Measurements from ENCODE around the gene ALDH1B1. TPM values are rescaled to one million over a fixed set of nuclear protein-coding genes. Genes with fewer than 3 reads are reported as not detected.

Gene ALDH1B1
- total RNA-seq, 2 experiments from 2014 or later = 13.5 to 16.7 TPM

- DNase-seq (no peak), ATAC-seq (no peak)
- Mint-ChIP-seq H3K27me3 (peaks cover 16% of the 10 kb centered on the region), H3K4me3 (no peak overlapping the region), H3K27ac (no peak overlapping the region), H3K36me3 (no peaks in the 10 kb centered on the region), H3K9me3 (ENCODE audit: low read depth) (no peaks in the 10 kb centered on the region), H3K4me1 (no peaks in the 10 kb centered on the region)
- CTCF ChIA-PET = no interaction called here
These were observed 44.2 kb downstream of the ALDH1B1 start for GRCh38 chr9:38436708-38437107.

- no peak overlapping the region for H3K27ac Mint-ChIP-seq
- no peak overlapping the region for H3K4me3 Mint-ChIP-seq
- no peaks in the 10 kb centered on the region for H3K9me3 Mint-ChIP-seq (ENCODE audit: low read depth)
- no peaks in the 10 kb centered on the region for H3K4me1 Mint-ChIP-seq
- CTCF ChIA-PET = no interaction called here
- DNase-seq (no peak), ATAC-seq (no peak)
- peaks cover 16% of the 10 kb centered on the region for H3K27me3 Mint-ChIP-seq
- no peaks in the 10 kb centered on the region for H3K36me3 Mint-ChIP-seq
These were observed 44.8 kb downstream of the ALDH1B1 start for GRCh38 chr9:38437193-38437823.

GRCh38 chr9:38439291-38439915 lies 46.9 kb downstream of the ALDH1B1 start:
- Mint-ChIP-seq H3K4me1 (no peaks in the 10 kb centered on the region), H3K36me3 (no peaks in the 10 kb centered on the region), H3K9me3 (ENCODE audit: low read depth) (no peaks in the 10 kb centered on the region), H3K27ac (no peak overlapping the region), H3K4me3 (no peak overlapping the region), H3K27me3 (peaks cover 8% of the 10 kb centered on the region)
- ATAC-seq (no peak), DNase-seq (no peak)
- CTCF ChIA-PET = no interaction called here

GRCh38 chr9:38439916-38440301 lies 47.4 kb downstream of the ALDH1B1 start:
- H3K36me3 Mint-ChIP-seq = no peaks in the 10 kb centered on the region
- DNase-seq (no peak), ATAC-seq (no peak)
- H3K27ac Mint-ChIP-seq = no peak overlapping the region
- CTCF ChIA-PET = no interaction called here
- H3K4me3 Mint-ChIP-seq = no peak overlapping the region
- no peaks in the 10 kb centered on the region for H3K9me3 Mint-ChIP-seq (ENCODE audit: low read depth)
- H3K27me3 Mint-ChIP-seq = peaks cover 9% of the 10 kb centered on the region
- H3K4me1 Mint-ChIP-seq = no peaks in the 10 kb centered on the region

GRCh38 chr9:38440516-38440915 lies 48.0 kb downstream of the ALDH1B1 start:
- peaks cover 10% of the 10 kb centered on the region for H3K27me3 Mint-ChIP-seq
- H3K9me3 Mint-ChIP-seq (ENCODE audit: low read depth) = no peaks in the 10 kb centered on the region
- CTCF ChIA-PET = no interaction called here
- H3K27ac Mint-ChIP-seq = no peak overlapping the region
- H3K4me3 Mint-ChIP-seq = no peak overlapping the region
- no peaks in the 10 kb centered on the region for H3K36me3 Mint-ChIP-seq
- DNase-seq (no peak), ATAC-seq (no peak)
- H3K4me1 Mint-ChIP-seq = no peaks in the 10 kb centered on the region

- Mint-ChIP-seq H3K9me3 (ENCODE audit: low read depth) (no peaks in the 10 kb centered on the region), H3K4me1 (no peaks in the 10 kb centered on the region), H3K4me3 (no peak overlapping the region), H3K36me3 (no peaks in the 10 kb centered on the region), H3K27ac (no peak overlapping the region), H3K27me3 (peaks cover 17% of the 10 kb centered on the region)
- DNase-seq (no peak), ATAC-seq (no peak)
- CTCF ChIA-PET = no interaction called here
These were observed 49.0 kb downstream of the ALDH1B1 start for GRCh38 chr9:38441347-38442085.

GRCh38 chr9:38442473-38443096 lies 50.1 kb downstream of the ALDH1B1 start:
- H3K27ac Mint-ChIP-seq = no peak overlapping the region
- ATAC-seq = no peak
- no peak overlapping the region for H3K4me3 Mint-ChIP-seq
- CTCF ChIA-PET = no interaction called here
- no peaks in the 10 kb centered on the region for H3K4me1 Mint-ChIP-seq
- H3K9me3 Mint-ChIP-seq (ENCODE audit: low read depth) = no peaks in the 10 kb centered on the region
- DNase-seq = no peak
- no peaks in the 10 kb centered on the region for H3K36me3 Mint-ChIP-seq
- H3K27me3 Mint-ChIP-seq = peaks cover 24% of the 10 kb centered on the region

GRCh38 chr9:38443181-38443580 lies 50.7 kb downstream of the ALDH1B1 start:
- Mint-ChIP-seq H3K4me1 (no peaks in the 10 kb centered on the region), H3K4me3 (no peak overlapping the region), H3K9me3 (ENCODE audit: low read depth) (no peaks in the 10 kb centered on the region), H3K36me3 (no peaks in the 10 kb centered on the region), H3K27ac (no peak overlapping the region), H3K27me3 (peaks cover 29% of the 10 kb centered on the region)
- DNase-seq (no peak), ATAC-seq (no peak)
- CTCF ChIA-PET = no interaction called here

GRCh38 chr9:38443597-38443996 lies 51.1 kb downstream of the ALDH1B1 start:
- Mint-ChIP-seq H3K4me1 (no peaks in the 10 kb centered on the region), H3K4me3 (no peak overlapping the region), H3K36me3 (no peaks in the 10 kb centered on the region), H3K27ac (no peak overlapping the region), H3K9me3 (ENCODE audit: low read depth) (no peaks in the 10 kb centered on the region), H3K27me3 (peaks cover 31% of the 10 kb centered on the region)
- DNase-seq (no peak), ATAC-seq (no peak)
- CTCF ChIA-PET = no interaction called here

GRCh38 chr9:38445154-38446043 lies 52.9 kb downstream of the ALDH1B1 start:
- H3K9me3 Mint-ChIP-seq (ENCODE audit: low read depth) = no peaks in the 10 kb centered on the region
- ATAC-seq = no peak
- CTCF ChIA-PET = no interaction called here
- no peaks in the 10 kb centered on the region for H3K4me1 Mint-ChIP-seq
- peaks cover 39% of the 10 kb centered on the region for H3K27me3 Mint-ChIP-seq
- DNase-seq = no peak
- no peaks in the 10 kb centered on the region for H3K36me3 Mint-ChIP-seq
- H3K4me3 Mint-ChIP-seq = no peak overlapping the region
- no peak overlapping the region for H3K27ac Mint-ChIP-seq

- Mint-ChIP-seq H3K4me1 (no peaks in the 10 kb centered on the region), H3K4me3 (no peak overlapping the region), H3K27me3 (peaks cover 44% of the 10 kb centered on the region), H3K27ac (no peak overlapping the region), H3K9me3 (ENCODE audit: low read depth) (peaks cover 2% of the 10 kb centered on the region), H3K36me3 (no peaks in the 10 kb centered on the region)
- DNase-seq (no peak), ATAC-seq (no peak)
- CTCF ChIA-PET = no interaction called here
These were observed 55.2 kb downstream of the ALDH1B1 start for GRCh38 chr9:38447703-38448102.
